Activated CD8-positive, alpha-beta T cell treated with anti-CD3 and anti-CD28 coated beads, Interleukin-2, amount 10 ng/mL, durations not matched to agents 7 days and 5 days (primary cell): ENCODE data around the gene SLC9A2. TPM values are rescaled to one million over a fixed set of nuclear protein-coding genes. Genes with fewer than 3 reads are reported as not detected.

Source experiments
- ATAC-seq: fragments of 150-1000 bp; cut with Tn5 transposase; one replicate; pipeline ENCODE4 v1.10.0; 2021; ENCODE audit warnings: moderate library complexity
- CTCF ChIA-PET: fragments of 350-600 bp; sonication (Branson Sonifier 250); formaldehyde crosslinking; loops from one replicate; lab custom pipeline; 2021; ENCODE audit warnings: antibody characterized with exemption; lab: Charles Lee
- POLR2A ChIA-PET: fragments of 350-600 bp; sonication (Branson Sonifier 250); formaldehyde crosslinking; loops from one replicate; lab custom pipeline; 2021; ENCODE audit warnings: antibody characterized with exemption; lab: Charles Lee
- DNase-seq: peaks from one replicate; pipeline ENCODE4 v3.0.0-alpha.2; 2020
- H3K27ac Mint-ChIP-seq: one replicate; pipeline ENCODE4 v1.8.0; 2021; ENCODE audit warnings: mild to moderate bottlenecking, mixed read lengths
- H3K27me3 Mint-ChIP-seq: one replicate; pipeline ENCODE4 v1.8.0; 2021; ENCODE audit warnings: low read depth, mixed read lengths
- H3K36me3 Mint-ChIP-seq: one replicate; pipeline ENCODE4 v1.8.0; 2021; ENCODE audit warnings: low read depth, mixed read lengths
- H3K4me1 Mint-ChIP-seq: one replicate; pipeline ENCODE4 v1.8.0; 2021; ENCODE audit warnings: low read depth, mixed read lengths
- H3K4me3 Mint-ChIP-seq: one replicate; pipeline ENCODE4 v1.8.0; 2021; ENCODE audit warnings: mild to moderate bottlenecking, mixed read lengths
- H3K9me3 Mint-ChIP-seq: one replicate; pipeline ENCODE4 v1.8.0; 2022; ENCODE audit warnings: mixed read lengths; ENCODE audit not compliant: insufficient read depth
- total RNA-seq, 2 experiments: library from RNA; stranded (reverse); gene quantifications; one replicate each; pipeline ENCODE4 v1.2.3, GENCODE V29; 2021

SLC9A2 gene
- total RNA-seq, 2 experiments from 2014 or later = not detected

DNA sequence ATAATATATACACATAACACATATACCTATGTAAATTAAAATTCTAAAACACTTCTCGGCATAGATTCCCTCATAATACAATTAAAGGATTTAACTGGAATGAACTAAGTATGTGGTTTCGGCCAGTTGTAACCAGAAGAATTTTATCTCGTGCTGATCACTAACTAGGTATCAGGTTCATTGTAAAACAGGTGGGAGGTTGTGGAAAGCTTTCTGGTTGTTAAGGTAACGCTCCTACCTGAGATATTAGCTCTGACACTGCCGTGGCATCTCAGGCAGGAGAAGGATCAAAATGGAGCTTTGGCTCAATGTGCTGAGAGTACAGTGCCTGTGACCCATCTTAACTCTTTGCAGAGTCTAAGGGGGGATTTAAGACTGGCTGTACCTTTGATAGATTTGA, 42.5 kb downstream of the SLC9A2 start:
- Mint-ChIP-seq H3K27ac (no peak overlapping the region), H3K4me1 (peaks cover 20% of the 10 kb centered on the region), H3K4me3 (no peak overlapping the region), H3K27me3 (no peaks in the 10 kb centered on the region), H3K9me3 (no peaks in the 10 kb centered on the region), H3K36me3 (peaks cover 2% of the 10 kb centered on the region)
- ATAC-seq (no peak), DNase-seq (no peak)
- CTCF ChIA-PET = no interaction called here
- POLR2A ChIA-PET = no interaction called here

GRCh38 chr2:102662833-102663232, 43.5 kb downstream of the SLC9A2 start:
- ChIA-PET CTCF (interaction anchor here (1.1 kb wide), 1 partner anchor 46 kb away, joined by 3 read pairs; no protein-coding TSS in a partner anchor), POLR2A (no interaction called here)
- Mint-ChIP-seq H3K27me3 (no peaks in the 10 kb centered on the region), H3K4me1 (peaks cover 20% of the 10 kb centered on the region), H3K4me3 (no peak overlapping the region), H3K27ac (peak overlapping the region; percentile 44), H3K9me3 (no peaks in the 10 kb centered on the region), H3K36me3 (peaks cover 2% of the 10 kb centered on the region)
- peak; percentile 57 for ATAC-seq
- peak; percentile 24 for DNase-seq

DNA sequence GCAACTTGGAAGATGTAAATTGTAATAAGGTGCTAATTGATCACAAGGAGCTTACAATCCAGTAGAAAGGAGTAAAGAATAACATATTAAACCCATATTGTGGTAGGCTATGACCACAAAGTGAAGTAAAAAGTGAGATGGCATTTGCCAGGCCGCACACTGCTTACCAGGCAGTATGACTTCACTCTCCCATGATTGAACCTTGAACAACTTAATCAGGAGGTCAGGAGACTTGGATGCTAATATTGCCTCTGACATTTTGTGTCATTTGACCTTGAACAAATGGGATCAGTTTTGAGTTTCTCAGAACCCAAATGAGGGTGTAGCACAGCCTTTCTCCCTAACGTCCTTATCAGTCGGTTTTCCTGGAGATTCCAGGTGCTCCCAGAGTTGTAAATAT, 44.0 kb downstream of the SLC9A2 start:
- CTCF ChIA-PET = interaction anchor here (1.1 kb wide), 1 partner anchor 47 kb away, joined by 3 read pairs; no protein-coding TSS in a partner anchor
- POLR2A ChIA-PET = no interaction called here
- Mint-ChIP-seq H3K9me3 (no peaks in the 10 kb centered on the region), H3K27ac (peak overlapping the region; percentile 44), H3K36me3 (peaks cover 2% of the 10 kb centered on the region), H3K27me3 (no peaks in the 10 kb centered on the region), H3K4me1 (peaks cover 20% of the 10 kb centered on the region), H3K4me3 (no peak overlapping the region)
- no peak for ATAC-seq
- no peak for DNase-seq

GRCh38 chr2:102664471-102664909, 45.1 kb downstream of the SLC9A2 start:
- H3K27me3 Mint-ChIP-seq = no peaks in the 10 kb centered on the region
- CTCF ChIA-PET = no interaction called here
- H3K27ac Mint-ChIP-seq = no peak overlapping the region
- H3K36me3 Mint-ChIP-seq = peaks cover 2% of the 10 kb centered on the region
- no peak overlapping the region for H3K4me3 Mint-ChIP-seq
- ATAC-seq (peak; percentile 67), DNase-seq (peak; percentile 38)
- POLR2A ChIA-PET = no interaction called here
- no peaks in the 10 kb centered on the region for H3K9me3 Mint-ChIP-seq
- H3K4me1 Mint-ChIP-seq = peaks cover 20% of the 10 kb centered on the region

DNA sequence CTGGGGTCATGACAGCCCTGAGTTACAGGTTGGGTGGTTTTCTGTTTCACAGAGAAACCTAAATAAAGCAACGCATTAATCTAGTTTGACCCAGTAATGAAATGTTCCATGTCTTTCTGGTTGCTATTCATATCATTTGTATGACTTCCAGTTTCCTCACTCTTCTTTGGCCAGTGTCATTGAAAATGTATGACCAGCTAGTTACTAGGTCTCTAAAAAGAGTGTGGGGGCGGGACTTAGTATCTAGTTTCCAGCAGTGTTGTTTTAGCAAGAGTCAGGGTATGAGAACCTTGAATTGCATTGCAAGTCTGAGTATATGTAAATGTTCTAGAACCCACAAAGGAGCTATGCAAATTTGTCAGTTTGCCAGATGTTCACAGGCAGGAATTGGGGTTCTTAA, 47.7 kb downstream of the SLC9A2 start:
- Mint-ChIP-seq H3K9me3 (no peaks in the 10 kb centered on the region), H3K36me3 (peaks cover 2% of the 10 kb centered on the region), H3K4me3 (no peak overlapping the region), H3K27ac (no peak overlapping the region), H3K27me3 (no peaks in the 10 kb centered on the region), H3K4me1 (peaks cover 19% of the 10 kb centered on the region)
- CTCF ChIA-PET = no interaction called here
- no peak for ATAC-seq
- POLR2A ChIA-PET = no interaction called here
- DNase-seq = no peak

DNA sequence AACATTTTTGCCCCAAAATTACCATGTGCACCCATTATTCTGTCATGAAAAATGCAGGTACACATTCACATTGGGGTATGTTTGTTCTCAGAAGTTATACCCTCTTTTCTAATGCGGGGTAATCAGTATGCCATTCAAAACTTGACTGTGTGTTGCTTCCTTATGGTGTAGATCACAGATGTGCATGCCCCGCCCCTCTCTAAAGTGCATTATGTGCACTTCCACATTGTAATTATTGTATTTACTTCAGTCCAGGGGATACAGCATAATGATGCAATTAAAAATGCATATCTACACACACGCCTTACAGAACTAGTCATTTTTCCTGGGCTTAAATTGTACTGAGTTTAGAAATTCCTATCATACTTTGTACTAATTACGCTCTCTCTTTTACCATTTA, 48.8 kb downstream of the SLC9A2 start:
- Mint-ChIP-seq H3K36me3 (peaks cover 2% of the 10 kb centered on the region), H3K4me1 (peaks cover 8% of the 10 kb centered on the region), H3K4me3 (no peak overlapping the region), H3K27me3 (no peaks in the 10 kb centered on the region), H3K9me3 (no peaks in the 10 kb centered on the region), H3K27ac (no peak overlapping the region)
- POLR2A ChIA-PET = no interaction called here
- ATAC-seq (no peak), DNase-seq (no peak)
- CTCF ChIA-PET = no interaction called here

DNA sequence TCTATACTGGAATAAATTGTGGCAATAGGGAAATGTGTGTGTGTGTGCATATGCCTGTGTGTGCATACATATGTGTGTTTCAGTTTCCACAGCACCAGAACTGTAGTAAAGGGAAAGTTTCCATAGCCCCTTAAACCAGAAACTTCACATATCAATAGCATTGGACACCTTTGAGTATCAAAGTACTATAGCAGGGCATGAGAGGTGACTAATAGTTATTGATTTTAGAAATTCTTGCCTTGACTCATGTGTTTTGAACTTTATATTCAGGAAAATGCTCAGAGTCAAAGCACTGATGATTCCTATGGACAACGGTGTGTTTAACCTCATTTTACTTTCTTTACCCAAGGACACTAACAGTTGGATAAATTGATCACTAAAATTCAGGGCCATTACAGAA, 50.0 kb downstream of the SLC9A2 start:
- H3K4me1 Mint-ChIP-seq = peaks cover 1% of the 10 kb centered on the region
- ATAC-seq (no peak), DNase-seq (no peak)
- no peaks in the 10 kb centered on the region for H3K9me3 Mint-ChIP-seq
- no peak overlapping the region for H3K27ac Mint-ChIP-seq
- POLR2A ChIA-PET = no interaction called here
- no peak overlapping the region for H3K4me3 Mint-ChIP-seq
- CTCF ChIA-PET = no interaction called here
- H3K36me3 Mint-ChIP-seq = peaks cover under 1% of the 10 kb centered on the region
- H3K27me3 Mint-ChIP-seq = no peaks in the 10 kb centered on the region

- Mint-ChIP-seq H3K27me3 (peaks cover 7% of the 10 kb centered on the region), H3K9me3 (no peaks in the 10 kb centered on the region), H3K4me1 (no peaks in the 10 kb centered on the region), H3K4me3 (no peak overlapping the region), H3K36me3 (no peaks in the 10 kb centered on the region), H3K27ac (no peak overlapping the region)
- ChIA-PET CTCF (no interaction called here), POLR2A (no interaction called here)
- ATAC-seq (no peak), DNase-seq (no peak)
These were observed 52.9 kb downstream of the SLC9A2 start for GRCh38 chr2:102672107-102672776.

- H3K9me3 Mint-ChIP-seq = no peaks in the 10 kb centered on the region
- H3K36me3 Mint-ChIP-seq = no peaks in the 10 kb centered on the region
- peaks cover 13% of the 10 kb centered on the region for H3K27me3 Mint-ChIP-seq
- no peak for ATAC-seq
- ChIA-PET POLR2A (no interaction called here), CTCF (no interaction called here)
- H3K4me1 Mint-ChIP-seq = no peaks in the 10 kb centered on the region
- no peak overlapping the region for H3K4me3 Mint-ChIP-seq
- no peak for DNase-seq
- H3K27ac Mint-ChIP-seq = no peak overlapping the region
These were observed 55.0 kb downstream of the SLC9A2 start for GRCh38 chr2:102674370-102674769.

GRCh38 chr2:102674836-102675235, 55.5 kb downstream of the SLC9A2 start:
- Mint-ChIP-seq H3K9me3 (no peaks in the 10 kb centered on the region), H3K4me1 (no peaks in the 10 kb centered on the region)
- POLR2A ChIA-PET = no interaction called here

GRCh38 chr2:102677244-102678215, 58.2 kb downstream of the SLC9A2 start:
- no peak overlapping the region for H3K4me3 Mint-ChIP-seq
- H3K4me1 Mint-ChIP-seq = no peaks in the 10 kb centered on the region
- peaks cover 17% of the 10 kb centered on the region for H3K27me3 Mint-ChIP-seq
- no peak for ATAC-seq
- DNase-seq = no peak
- ChIA-PET CTCF (no interaction called here), POLR2A (no interaction called here)
- H3K9me3 Mint-ChIP-seq = no peaks in the 10 kb centered on the region
- H3K36me3 Mint-ChIP-seq = no peaks in the 10 kb centered on the region
- H3K27ac Mint-ChIP-seq = no peak overlapping the region

More at GRCh38 chr2:102674836-102675235, 55.5 kb downstream of the SLC9A2 start:
- Mint-ChIP-seq H3K4me3 (no peak overlapping the region), H3K27ac (no peak overlapping the region), H3K27me3 (peaks cover 13% of the 10 kb centered on the region), H3K36me3 (no peaks in the 10 kb centered on the region)
- CTCF ChIA-PET = no interaction called here
- ATAC-seq (no peak), DNase-seq (no peak)

GRCh38 chr2:102678442-102678841, 59.1 kb downstream of the SLC9A2 start:
- Mint-ChIP-seq H3K4me1 (no peaks in the 10 kb centered on the region), H3K9me3 (no peaks in the 10 kb centered on the region), H3K36me3 (no peaks in the 10 kb centered on the region), H3K27ac (no peak overlapping the region), H3K4me3 (no peak overlapping the region), H3K27me3 (peaks cover 17% of the 10 kb centered on the region)
- ChIA-PET POLR2A (no interaction called here), CTCF (no interaction called here)
- DNase-seq (no peak), ATAC-seq (no peak)
